GM19324 (cell line): ENCODE data around the gene BCAN.

Source experiments
- ATAC-seq: cut with Tn5 transposase; IDR thresholded peaks from one replicate; pipeline ENCODE4 v1.9.1; 2021; ENCODE audit warnings: mild to moderate bottlenecking, moderate library complexity; ENCODE audit not compliant: unreplicated experiment, low FRiP score

Gene BCAN

DNA sequence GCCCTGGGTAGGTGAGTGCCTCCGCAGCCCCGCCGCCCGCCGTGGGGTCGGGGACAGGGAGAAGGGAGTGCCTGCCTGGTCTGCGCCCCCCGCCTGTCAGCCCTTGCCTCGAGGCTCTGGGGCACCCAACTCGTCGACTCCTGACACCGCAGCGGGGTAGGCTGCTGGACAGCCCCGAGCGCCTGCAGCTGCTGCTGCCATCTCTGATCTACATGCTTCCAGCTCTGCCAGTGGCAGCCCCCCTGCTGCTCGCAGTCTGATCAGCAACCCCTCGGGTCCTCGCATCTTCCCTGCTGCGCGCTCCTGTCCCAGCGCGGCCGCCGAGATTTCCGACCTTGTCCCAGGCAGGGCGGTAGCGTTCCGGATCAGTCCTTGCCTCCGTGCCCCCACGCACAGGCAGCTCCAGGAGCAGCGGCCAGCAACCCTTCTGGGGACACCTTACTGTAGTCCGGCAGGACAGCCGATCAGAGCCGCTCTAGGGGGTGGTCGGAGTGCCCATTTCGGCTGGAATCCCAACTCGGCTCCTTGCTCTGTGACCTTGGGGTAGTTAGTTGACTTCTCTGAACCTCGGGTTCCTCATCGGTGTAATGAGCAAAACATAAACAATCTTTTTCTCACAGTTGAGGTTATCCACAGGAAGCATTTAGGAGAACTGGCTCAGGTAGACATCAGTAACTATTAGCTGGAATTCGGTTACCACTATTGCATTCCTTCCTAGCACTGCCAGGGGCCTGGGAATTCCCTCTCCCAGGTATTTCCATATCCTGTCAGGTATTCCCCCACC lies 540 bp downstream of the BCAN start:
- no peak for ATAC-seq

DNA sequence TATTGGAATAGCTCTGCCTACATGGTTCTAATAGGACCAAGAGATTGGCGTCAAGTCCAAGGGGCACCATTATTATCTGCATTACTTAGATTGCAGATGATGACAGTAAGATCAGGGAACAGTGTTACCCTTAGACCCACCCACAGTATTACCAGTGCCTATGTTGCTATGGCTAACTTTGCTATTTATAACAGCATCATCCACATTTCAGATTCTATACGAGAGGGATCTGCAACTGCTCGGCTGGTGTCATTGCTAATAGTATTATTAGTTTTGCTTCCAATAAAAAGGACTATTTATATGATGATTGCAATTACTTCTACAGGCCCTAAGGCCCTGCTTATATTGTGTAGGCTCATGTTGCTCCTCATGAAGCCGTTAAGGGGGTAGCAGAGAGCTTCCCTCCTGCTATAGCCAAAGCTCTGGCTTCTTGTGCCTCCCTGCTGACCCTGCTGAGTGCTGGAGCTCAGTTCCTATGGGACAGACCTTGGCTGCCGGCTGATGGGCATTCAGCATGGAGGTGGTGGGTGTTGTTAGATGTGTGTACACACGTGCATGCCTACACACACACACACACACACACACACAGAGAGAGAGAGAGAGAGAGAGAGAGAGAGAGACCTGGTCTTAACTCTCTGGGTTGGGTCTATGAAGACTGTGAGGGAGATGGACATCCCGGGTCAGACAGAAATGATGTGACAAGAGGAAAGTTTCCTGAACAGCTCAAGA lies 1.3 kb downstream of the BCAN start:
- ATAC-seq = no peak

DNA sequence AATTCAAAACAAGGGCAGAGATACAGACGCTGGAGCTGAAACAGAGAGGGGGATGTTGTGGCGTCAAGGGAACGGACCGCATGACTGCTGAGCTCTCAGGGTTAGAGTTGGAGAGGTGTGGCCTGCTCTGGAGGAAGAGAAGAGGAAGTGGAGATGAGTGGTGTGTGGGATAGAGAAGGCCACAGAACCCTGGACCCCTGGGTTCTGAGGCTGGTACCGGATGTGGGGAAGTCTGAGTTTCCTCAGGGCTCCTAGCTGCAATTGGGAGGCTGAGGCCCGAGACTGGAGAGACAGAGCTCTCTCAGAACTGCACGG lies 1.8 kb downstream of the BCAN start:
- no peak for ATAC-seq

DNA sequence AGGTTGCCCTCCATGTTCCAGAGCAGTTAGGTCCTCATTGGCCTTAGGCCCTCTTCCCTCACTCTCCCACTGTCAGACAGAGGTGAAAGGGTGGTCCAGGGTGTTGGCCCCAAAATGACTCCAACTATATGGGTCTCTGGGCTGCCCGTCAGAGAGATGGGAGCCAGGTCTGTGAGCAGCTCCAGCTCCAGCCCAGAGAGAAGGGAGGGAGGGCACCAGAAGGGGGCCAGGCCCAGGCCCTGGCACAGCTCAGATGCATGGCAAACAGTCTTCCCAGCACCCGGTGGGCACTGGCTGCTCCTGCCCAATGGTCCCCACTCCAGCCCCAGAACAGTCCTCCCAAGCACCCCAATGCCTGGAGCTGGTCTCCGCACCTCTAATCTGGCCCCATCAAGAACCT lies 2.2 kb downstream of the BCAN start:
- no peak for ATAC-seq

DNA sequence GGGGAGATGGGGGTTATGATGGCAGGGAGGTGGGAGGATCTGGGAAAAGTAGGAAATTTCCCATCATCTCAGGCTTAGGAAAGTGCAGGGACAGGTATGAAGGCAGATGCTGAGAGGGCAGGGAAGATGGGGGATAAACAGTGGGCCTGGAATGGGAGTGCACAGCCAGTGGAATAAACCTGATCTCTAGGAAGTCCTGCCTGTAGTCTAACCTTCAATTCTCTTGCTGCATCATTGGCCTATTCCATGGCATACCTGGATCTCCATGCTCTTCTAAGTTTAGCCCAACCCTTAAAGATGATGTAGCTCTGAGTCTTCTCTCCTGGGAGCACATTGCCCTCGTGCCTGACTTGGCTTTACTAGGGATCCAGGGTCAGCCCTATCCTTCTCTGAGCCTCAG lies 2.7 kb downstream of the BCAN start:
- no peak for ATAC-seq

DNA sequence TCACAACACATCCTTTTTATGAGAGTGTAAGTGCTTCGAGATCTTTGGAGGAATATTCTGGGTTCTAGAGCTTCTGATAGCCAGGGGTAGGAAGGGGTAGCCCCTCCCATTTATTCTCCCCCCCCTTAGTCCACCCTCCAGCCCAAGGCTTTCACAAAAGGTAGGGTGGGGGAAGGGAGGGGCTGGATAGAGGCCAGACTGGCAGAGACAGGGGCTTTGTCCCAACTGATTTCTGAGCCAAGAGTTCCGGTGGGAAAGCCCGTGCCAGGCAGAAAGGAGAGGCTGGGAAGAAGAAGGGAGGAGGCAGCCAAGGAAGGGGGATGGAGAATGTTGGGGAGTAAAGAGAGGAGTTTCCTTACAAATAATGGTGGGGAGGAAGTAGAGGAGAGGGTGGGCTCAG lies 3.1 kb downstream of the BCAN start:
- no peak for ATAC-seq

DNA sequence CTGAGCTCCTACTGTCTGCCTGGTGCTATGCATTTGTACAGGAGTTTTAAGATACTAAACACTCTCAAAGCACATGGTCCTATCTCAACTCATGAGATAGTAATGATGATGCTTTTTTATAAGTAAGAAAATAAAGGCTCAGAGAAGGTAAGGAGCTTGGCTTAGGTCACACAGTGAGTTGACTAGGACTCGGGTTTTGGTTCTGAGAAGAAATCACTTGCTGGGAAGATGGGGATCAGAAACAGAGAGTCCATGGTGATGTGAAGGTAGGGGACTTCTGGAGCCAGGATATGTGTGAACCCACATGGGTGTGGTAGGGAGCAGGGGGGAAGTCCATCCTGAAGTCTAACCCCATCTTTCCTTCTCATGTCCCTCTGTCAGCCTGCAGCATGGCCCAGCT lies 3.7 kb downstream of the BCAN start:
- no peak for ATAC-seq

DNA sequence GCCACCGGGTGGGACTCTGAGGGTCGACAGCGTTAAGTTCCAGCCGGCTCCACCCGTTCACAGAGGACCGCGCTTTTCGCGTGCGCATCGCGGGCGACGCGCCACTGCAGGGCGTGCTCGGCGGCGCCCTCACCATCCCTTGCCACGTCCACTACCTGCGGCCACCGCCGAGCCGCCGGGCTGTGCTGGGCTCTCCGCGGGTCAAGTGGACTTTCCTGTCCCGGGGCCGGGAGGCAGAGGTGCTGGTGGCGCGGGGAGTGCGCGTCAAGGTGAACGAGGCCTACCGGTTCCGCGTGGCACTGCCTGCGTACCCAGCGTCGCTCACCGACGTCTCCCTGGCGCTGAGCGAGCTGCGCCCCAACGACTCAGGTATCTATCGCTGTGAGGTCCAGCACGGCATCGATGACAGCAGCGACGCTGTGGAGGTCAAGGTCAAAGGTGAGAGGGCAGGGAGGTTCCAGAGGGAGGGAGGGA lies 4.9 kb downstream of the BCAN start:
- no peak for ATAC-seq

DNA sequence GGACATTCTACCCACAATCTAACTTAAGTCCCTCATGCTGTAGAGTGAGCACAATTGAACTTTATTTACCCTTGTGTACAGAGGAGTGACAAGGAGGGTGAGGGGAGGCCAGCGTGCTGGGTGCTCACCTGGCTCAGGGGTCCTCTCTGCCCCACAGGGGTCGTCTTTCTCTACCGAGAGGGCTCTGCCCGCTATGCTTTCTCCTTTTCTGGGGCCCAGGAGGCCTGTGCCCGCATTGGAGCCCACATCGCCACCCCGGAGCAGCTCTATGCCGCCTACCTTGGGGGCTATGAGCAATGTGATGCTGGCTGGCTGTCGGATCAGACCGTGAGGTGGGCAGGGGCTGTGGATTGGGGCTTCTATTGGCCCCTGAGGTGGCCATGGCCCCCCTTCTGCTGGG lies 5.4 kb downstream of the BCAN start:
- ATAC-seq = no peak

DNA sequence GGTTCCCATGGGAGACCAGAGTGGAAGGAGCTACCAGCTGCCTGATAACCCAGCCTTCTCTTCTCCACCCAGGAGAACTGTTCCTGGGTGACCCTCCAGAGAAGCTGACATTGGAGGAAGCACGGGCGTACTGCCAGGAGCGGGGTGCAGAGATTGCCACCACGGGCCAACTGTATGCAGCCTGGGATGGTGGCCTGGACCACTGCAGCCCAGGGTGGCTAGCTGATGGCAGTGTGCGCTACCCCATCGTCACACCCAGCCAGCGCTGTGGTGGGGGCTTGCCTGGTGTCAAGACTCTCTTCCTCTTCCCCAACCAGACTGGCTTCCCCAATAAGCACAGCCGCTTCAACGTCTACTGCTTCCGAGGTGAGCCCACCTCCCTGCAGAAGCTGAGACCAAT lies 6.6 kb downstream of the BCAN start:
- no peak for ATAC-seq

DNA sequence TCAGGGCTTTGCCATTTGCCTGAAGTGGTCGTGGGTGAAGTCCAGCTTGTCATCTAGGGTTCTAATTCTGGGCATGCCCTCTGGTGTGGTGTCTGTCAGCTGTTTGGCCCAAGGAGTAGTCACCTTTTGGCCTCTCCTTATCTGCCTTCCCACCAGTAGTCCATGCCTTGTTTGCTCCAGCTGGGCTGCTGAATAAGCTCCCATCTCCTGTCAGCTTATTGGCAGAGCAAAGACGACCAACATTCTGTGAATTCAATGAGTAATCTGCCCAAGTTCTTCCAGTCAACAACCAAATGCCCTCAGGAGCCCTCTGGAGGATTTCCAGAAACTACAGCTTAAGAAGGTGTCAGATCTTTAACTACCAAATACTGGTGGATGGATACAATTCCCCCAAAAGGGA lies 7.0 kb downstream of the BCAN start:
- ATAC-seq = no peak

DNA sequence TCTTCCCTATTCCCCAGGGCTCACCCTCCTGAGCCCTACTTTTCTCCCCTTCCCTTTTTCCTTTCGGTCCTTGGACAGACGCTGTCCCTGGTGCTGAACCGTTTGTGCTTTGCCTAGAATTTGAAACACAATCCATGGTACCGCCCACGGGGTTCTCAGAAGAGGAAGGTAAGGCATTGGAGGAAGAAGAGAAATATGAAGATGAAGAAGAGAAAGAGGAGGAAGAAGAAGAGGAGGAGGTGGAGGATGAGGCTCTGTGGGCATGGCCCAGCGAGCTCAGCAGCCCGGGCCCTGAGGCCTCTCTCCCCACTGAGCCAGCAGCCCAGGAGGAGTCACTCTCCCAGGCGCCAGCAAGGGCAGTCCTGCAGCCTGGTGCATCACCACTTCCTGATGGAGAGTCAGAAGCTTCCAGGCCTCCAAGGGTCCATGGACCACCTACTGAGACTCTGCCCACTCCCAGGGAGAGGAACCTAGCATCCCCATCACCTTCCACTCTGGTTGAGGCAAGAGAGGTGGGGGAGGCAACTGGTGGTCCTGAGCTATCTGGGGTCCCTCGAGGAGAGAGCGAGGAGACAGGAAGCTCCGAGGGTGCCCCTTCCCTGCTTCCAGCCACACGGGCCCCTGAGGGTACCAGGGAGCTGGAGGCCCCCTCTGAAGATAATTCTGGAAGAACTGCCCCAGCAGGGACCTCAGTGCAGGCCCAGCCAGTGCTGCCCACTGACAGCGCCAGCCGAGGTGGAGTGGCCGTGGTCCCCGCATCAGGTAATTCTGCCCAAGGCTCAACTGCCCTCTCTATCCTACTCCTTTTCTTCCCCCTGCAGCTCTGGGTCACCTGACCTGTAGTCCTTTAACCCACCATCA lies 10.4 kb downstream of the BCAN start:
- no peak for ATAC-seq

DNA sequence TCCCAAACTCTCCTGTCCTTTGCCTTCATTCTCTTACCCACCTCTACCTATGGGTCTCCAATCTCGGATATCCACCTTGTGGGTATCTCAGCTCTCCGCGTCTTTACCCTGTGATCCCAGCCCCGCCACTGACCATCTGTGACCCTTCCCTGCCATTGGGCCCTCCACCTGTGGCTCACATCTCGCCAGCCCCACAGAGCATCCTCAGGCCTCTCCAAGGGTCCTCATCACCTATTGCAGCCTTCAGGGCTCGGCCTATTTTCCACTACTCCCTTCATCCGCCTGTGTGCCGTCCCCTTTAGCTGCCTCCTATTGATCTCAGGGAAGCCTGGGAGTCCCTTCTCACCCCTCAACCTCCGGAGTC lies 11.1 kb downstream of the BCAN start:
- no peak for ATAC-seq

DNA sequence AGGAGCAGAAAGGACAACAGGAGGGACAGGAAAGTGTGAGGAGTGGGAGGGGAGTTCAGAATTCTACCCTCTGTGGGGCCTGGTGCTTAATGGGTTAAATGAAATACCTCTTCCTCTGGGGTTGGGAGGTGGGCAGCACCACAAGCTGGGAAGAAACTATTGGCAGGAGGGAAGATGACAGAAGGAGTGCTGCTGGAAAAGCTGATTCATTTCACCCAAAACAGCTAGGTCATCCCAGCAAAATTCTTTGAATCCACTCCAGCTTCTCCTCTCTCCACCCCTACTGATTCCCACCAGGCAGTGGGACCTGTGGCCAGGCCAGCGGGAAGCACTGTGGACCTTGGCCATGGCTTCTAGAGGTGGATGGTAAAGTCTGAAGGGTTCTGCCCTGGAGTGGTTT lies 12.8 kb downstream of the BCAN start:
- no peak for ATAC-seq

DNA sequence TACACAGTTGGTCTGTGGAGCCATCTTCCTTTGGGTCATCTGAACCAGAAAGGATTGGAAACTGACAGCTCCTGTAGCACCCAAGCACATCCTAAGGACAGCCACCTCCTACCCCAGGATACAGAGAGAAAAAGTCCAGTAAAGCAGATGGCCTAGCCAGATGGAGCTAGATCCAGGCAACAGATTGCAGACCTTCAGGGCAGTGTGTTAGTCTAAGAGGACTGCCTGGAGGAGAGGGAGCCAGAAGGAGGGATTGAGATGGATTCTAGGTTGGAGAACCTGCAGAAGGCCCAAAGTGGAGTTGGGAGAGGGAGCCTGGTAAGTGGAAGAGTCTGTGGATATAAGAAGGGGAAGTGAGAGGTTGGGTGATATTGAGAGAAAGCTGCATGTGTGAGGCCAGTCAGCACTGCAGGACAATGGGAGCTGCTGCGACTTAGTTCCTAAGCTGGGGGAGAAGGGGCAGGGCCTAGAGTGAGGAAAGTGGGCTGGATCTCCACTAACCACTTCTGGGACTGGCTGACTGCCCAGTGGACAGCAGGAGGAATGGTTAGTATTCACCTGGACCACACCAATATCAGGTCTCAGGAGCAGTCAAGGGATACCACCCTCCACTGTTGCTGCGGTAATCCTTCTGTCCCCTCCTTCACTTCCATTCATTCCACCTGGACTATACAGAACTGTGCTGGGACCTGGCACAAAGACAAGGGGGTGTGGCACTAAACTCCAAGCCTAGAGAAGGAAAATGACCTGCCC lies 13.4 kb downstream of the BCAN start:
- ATAC-seq = no peak

DNA sequence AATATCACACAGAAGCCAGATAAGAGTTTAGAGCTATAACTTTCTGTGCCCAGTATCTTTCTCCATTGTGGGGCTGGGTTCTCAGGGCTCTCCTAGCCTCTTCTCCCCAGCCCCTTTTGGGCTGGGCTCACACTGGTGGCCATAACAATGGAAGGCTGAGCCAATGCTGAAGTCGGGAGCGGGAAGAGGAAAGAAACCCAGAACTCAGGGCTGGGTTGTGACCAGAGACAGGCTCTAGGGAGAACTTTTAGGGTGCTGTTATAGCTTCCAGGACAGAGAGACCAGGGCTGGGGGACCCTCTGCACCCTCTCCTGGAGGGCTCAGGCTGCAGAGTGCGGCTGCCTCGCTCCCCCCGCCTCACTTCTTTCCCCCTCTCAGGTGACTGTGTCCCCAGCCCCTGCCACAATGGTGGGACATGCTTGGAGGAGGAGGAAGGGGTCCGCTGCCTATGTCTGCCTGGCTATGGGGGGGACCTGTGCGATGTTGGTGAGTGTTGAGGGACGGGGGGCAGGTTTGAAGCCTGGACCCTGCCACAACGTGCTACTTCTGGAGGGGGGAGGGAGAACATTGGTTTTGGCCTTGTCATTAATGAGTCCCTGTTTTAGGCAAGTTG lies 14.1 kb downstream of the BCAN start:
- no peak for ATAC-seq

DNA sequence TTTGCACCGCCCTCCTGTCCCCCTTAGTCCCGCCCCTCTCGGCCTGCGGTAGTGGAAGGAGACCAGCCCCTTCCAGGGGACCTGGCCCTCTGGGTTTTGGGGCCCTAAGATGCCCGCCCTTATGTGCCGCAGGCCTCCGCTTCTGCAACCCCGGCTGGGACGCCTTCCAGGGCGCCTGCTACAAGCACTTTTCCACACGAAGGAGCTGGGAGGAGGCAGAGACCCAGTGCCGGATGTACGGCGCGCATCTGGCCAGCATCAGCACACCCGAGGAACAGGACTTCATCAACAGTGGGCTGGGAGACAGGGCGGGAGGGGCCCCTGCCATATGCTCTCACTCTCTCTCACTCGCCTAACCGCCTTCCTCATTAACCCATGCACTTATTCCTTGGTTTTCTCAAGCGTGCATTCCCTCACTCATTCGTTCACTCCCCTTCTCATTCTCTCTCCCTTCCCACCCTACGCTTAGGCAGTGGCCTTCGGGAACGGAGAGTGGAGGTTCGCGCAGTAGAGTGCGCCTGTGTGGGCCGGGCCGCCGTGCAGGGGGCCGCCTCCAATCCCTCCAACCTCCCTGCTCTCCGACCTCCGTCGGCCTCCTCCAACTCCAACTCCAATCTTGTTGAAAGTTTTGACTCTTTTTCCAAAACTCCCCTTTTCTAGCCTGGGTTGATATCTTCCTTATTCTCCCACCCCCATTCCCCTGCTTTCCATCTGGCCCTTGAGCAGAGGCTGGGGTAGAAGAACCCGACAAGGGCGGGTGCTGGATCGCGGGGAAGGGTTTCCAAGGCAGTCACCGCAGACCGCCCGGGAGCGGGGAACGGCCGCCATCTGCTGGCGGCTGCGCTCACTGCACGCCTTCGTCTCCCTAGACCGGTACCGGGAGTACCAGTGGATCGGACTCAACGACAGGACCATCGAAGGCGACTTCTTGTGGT lies 15.2 kb downstream of the BCAN start:
- no peak for ATAC-seq

DNA sequence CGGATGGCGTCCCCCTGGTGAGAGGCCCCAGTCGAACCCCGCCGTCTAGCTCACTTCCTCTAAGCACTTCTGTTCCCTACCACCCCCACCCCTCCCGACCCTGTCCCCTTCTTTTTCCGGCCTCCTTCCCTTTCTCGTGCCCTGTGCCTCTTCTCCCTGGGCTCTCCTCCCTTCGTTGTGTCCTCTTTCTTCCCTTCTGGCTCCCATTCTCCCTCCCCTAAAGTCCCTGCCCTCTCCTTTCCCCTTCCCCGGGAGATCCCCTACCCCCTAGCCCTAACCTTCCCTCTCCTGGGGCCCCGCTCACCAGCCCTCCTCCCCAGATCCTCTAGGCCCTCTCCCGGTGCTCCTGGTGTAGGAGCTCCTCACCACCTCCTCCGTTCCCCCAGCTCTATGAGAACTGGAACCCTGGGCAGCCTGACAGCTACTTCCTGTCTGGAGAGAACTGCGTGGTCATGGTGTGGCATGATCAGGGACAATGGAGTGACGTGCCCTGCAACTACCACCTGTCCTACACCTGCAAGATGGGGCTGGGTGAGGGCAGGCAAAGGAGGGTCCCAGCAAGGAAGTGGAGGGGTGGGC lies 15.9 kb downstream of the BCAN start:
- no peak for ATAC-seq

DNA sequence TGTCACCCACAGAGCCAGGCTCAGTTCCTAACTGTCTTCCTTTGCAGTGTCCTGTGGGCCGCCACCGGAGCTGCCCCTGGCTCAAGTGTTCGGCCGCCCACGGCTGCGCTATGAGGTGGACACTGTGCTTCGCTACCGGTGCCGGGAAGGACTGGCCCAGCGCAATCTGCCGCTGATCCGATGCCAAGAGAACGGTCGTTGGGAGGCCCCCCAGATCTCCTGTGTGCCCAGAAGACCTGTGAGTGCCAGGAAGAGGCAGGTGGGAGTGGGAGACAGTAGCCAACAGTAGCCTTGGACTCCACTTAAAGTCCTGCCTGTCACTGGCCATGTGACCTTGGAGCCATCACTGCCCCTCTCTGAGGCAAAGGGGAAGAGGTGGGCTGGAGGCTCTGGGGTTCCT lies 16.6 kb downstream of the BCAN start:
- no peak for ATAC-seq
